H1 (cell line): ENCODE data around the gene PTPRR. TPM values are rescaled to one million over a fixed set of nuclear protein-coding genes. Genes with fewer than 3 reads are reported as not detected.

Experiments
- CTCF ChIA-PET: fragments of 300-600 bp; sonication (Branson Sonifier 250); formaldehyde crosslinking; loops from one replicate; lab custom pipeline; 2021; ENCODE audit not compliant: partially characterized antibody; lab: Charles Lee
- POLR2A ChIA-PET: fragments of 300-600 bp; sonication (Branson Sonifier 250); formaldehyde crosslinking; loops from one replicate; lab custom pipeline; 2021; ENCODE audit warnings: inconsistent platforms; ENCODE audit not compliant: partially characterized antibody; lab: Charles Lee
- DNase-seq, 2 experiments: peaks; one replicate each; pipeline versions ENCODE4 v3.0.0 to v3.0.0-alpha.2; 2010 to 2022; ENCODE audit warnings: low spot score in 2 of 2, low read depth in 1 of 2, mixed read lengths in 1 of 2
- FAIRE-seq: peaks from 2 replicates; lab custom pipeline; 2011; peaks lifted over from hg19 to GRCh38; lab: Jason Lieb, UNC
- H2AFZ ChIP-seq: 2 replicates; pipeline ENCODE4 v1.8.1; 2012; ENCODE audit warnings: low read length, inconsistent platforms
- H2AK5ac ChIP-seq: 2 replicates; pipeline ENCODE4 v1.6.1; 2013; ENCODE audit warnings: low read depth, low read length
- H2BK120ac ChIP-seq: replicated peaks from 2 replicates; pipeline ENCODE3; 2013; ENCODE audit warnings: low read depth, low read length, inconsistent platforms
- H2BK12ac ChIP-seq: 2 replicates; pipeline ENCODE4 v1.6.1; 2013; ENCODE audit warnings: low read depth, low read length
- H2BK15ac ChIP-seq: 2 replicates; pipeline ENCODE4 v1.6.1; 2013; ENCODE audit warnings: low read length
- H2BK20ac ChIP-seq: 2 replicates; pipeline ENCODE4 v1.6.1; 2013; ENCODE audit warnings: low read length
- H2BK5ac ChIP-seq: 2 replicates; pipeline ENCODE4 v1.6.1; 2013; ENCODE audit warnings: low read depth, low read length
- H3K14ac ChIP-seq: 2 replicates; pipeline ENCODE4 v1.6.1; 2013; ENCODE audit warnings: inconsistent platforms; ENCODE audit not compliant: insufficient read length
- H3K18ac ChIP-seq: 2 replicates; pipeline ENCODE4 v1.6.1; 2013; ENCODE audit warnings: low read length; ENCODE audit errors: extremely low read depth
- H3K23ac ChIP-seq: 2 replicates; pipeline ENCODE4 v1.6.1; 2013; ENCODE audit warnings: inconsistent platforms; ENCODE audit not compliant: insufficient read length
- H3K23me2 ChIP-seq: 2 replicates; pipeline ENCODE4 v1.6.1; 2013; ENCODE audit warnings: low read depth, low read length
- H3K27ac ChIP-seq: 2 replicates; pipeline ENCODE4 v1.6.1; 2011; ENCODE audit warnings: low read depth, low read length, inconsistent platforms
- H3K27me3 ChIP-seq, 4 experiments: replicated peaks in 1 of 4; 1 replicate in 1 of 4; 2 replicates in 3 of 4; pipeline versions ENCODE4 v1.6.1 to v1.8.1; 2011 to 2013; ENCODE audit warnings: low read length in 3 of 4, mild to moderate bottlenecking in 3 of 4, inconsistent platforms in 2 of 4, mixed read lengths in 2 of 4, moderate library complexity in 1 of 4; ENCODE audit not compliant: control insufficient read depth in 3 of 4, insufficient read depth in 3 of 4; ENCODE audit errors: extremely low read depth in 1 of 4
- H3K36me3 ChIP-seq, 4 experiments: 2 replicates each; pipeline versions ENCODE4 v1.6.1 to v1.8.1; 2011 to 2013; ENCODE audit warnings: mild to moderate bottlenecking in 4 of 4, low read length in 3 of 4, moderate library complexity in 2 of 4, control low read depth in 1 of 4, inconsistent platforms in 1 of 4; ENCODE audit not compliant: insufficient read depth in 4 of 4, control insufficient read depth in 2 of 4
- H3K4ac ChIP-seq: replicated peaks from 2 replicates; pipeline ENCODE3; 2013; ENCODE audit warnings: low read length, low read depth, mixed read lengths, inconsistent platforms; ENCODE audit not compliant: insufficient read length
- H3K4me1 ChIP-seq, 4 experiments: replicated peaks in 1 of 4; 1 replicate in 1 of 4; 2 replicates in 3 of 4; pipeline versions ENCODE4 v1.6.1 to v1.8.1; 2011 to 2013; ENCODE audit warnings: low read length in 3 of 4, inconsistent platforms in 2 of 4, mixed read lengths in 1 of 4; ENCODE audit not compliant: insufficient read depth in 4 of 4, control insufficient read depth in 3 of 4
- H3K4me2 ChIP-seq, 2 experiments: 2 replicates each; pipeline versions ENCODE4 v1.6.1 to v1.8.1; 2011 to 2013; ENCODE audit warnings: low read depth in 2 of 2, low read length in 2 of 2, control low read depth in 1 of 2, inconsistent platforms in 1 of 2, mild to moderate bottlenecking in 1 of 2; ENCODE audit not compliant: insufficient read depth in 1 of 2
- H3K4me3 ChIP-seq, 4 experiments: fragments of 200-600, 300-600 bp in 1 of 4; sonication (generic), shearing (Covaris generic), sonication (Bioruptor Twin) in 1 of 4; 2 replicates each; pipeline versions ENCODE4 v1.5.1 to v1.8.1; 2011 to 2016; ENCODE audit warnings: low read length in 4 of 4, low read depth in 3 of 4, control low read depth in 2 of 4, inconsistent platforms in 2 of 4, mild to moderate bottlenecking in 2 of 4, mixed read lengths in 1 of 4, moderate library complexity in 1 of 4; ENCODE audit not compliant: insufficient read depth in 2 of 4; ENCODE audit errors: extremely low read depth in 1 of 4
- H3K56ac ChIP-seq: replicated peaks from 2 replicates; pipeline ENCODE3; 2013; ENCODE audit warnings: low read depth, mild to moderate bottlenecking, mixed read lengths, low read length, inconsistent platforms; ENCODE audit not compliant: insufficient read length
- H3K79me1 ChIP-seq: 2 replicates; pipeline ENCODE4 v1.6.1; 2013; ENCODE audit warnings: low read depth, low read length, control low read depth
- H3K79me2 ChIP-seq, 2 experiments: 2 replicates each; pipeline versions ENCODE4 v1.6.1 to v1.8.1; 2012 to 2013; ENCODE audit warnings: low read length in 2 of 2, mild to moderate bottlenecking in 2 of 2, inconsistent platforms in 1 of 2; ENCODE audit not compliant: insufficient read depth in 2 of 2, control insufficient read depth in 1 of 2
- H3K9ac ChIP-seq, 4 experiments: replicated peaks in 1 of 4; 1 replicate in 1 of 4; 2 replicates in 3 of 4; pipeline versions ENCODE4 v1.6.1 to v1.8.1; 2011 to 2013; ENCODE audit warnings: low read depth in 3 of 4, low read length in 3 of 4, control low read depth in 2 of 4, mild to moderate bottlenecking in 2 of 4, moderate library complexity in 2 of 4, inconsistent platforms in 1 of 4; ENCODE audit errors: extremely low read depth in 1 of 4
- H3K9me3 ChIP-seq, 2 experiments: 2 replicates each; pipeline versions ENCODE4 v1.6.1 to v1.8.1; 2012 to 2013; ENCODE audit warnings: mild to moderate bottlenecking in 2 of 2, moderate library complexity in 2 of 2, control low read depth in 1 of 2, inconsistent platforms in 1 of 2, low read depth in 1 of 2, low read length in 1 of 2, mixed read lengths in 1 of 2; ENCODE audit not compliant: insufficient read depth in 2 of 2
- H4K20me1 ChIP-seq, 2 experiments: replicated peaks in 1 of 2; 2 replicates each; pipeline versions ENCODE3 to v1.8.1; 2011 to 2013; ENCODE audit warnings: inconsistent platforms in 2 of 2, low read length in 2 of 2, mild to moderate bottlenecking in 1 of 2; ENCODE audit not compliant: insufficient read depth in 2 of 2, control insufficient read depth in 1 of 2
- H4K5ac ChIP-seq: 2 replicates; pipeline ENCODE4 v1.6.1; 2013; ENCODE audit warnings: low read length, low read depth, mixed read lengths, inconsistent platforms; ENCODE audit not compliant: insufficient read length
- H4K8ac ChIP-seq: 2 replicates; pipeline ENCODE4 v1.8.0; 2013; ENCODE audit warnings: mild to moderate bottlenecking, moderate library complexity, low read length, inconsistent platforms; ENCODE audit not compliant: insufficient read depth; ENCODE audit errors: extremely low read depth
- H4K91ac ChIP-seq: replicated peaks from 2 replicates; pipeline ENCODE3; 2013; ENCODE audit warnings: low read length, mixed read lengths, inconsistent platforms; ENCODE audit not compliant: insufficient read length
- FOSL1 ChIP-seq: IDR thresholded peaks from 2 replicates; pipeline ENCODE4 v1.6.1; 2011; ENCODE audit warnings: mild to moderate bottlenecking, low read depth, low read length, moderate library complexity; ENCODE audit not compliant: insufficient read depth
- GABPA ChIP-seq: IDR thresholded peaks from 2 replicates; pipeline ENCODE4 v1.6.1; 2011; ENCODE audit warnings: mild to moderate bottlenecking, low read length, moderate library complexity, borderline replicate concordance; ENCODE audit not compliant: insufficient read depth
- POLR2A ChIP-seq, 2 experiments: IDR thresholded peaks; 1 replicate in 1 of 2; 2 replicates in 1 of 2; pipeline ENCODE4 v1.6.1; 2011; ENCODE audit warnings: low read depth in 2 of 2, low read length in 2 of 2, mild to moderate bottlenecking in 2 of 2; ENCODE audit errors: control extremely low read depth in 1 of 2
- SP2 ChIP-seq: IDR thresholded peaks from 2 replicates; pipeline ENCODE4 v1.6.1; 2012; ENCODE audit warnings: mild to moderate bottlenecking, low read length, inconsistent platforms
- WGBS, 2 experiments: shearing (Covaris generic) in 1 of 2; methylation state at CpG; one replicate each; pipeline versions ENCODE4 v1.1.6 to v1.1.7; 2013 to 2015; ENCODE audit warnings: low lambda C conversion rate in 2 of 2, mixed read lengths in 2 of 2, inconsistent platforms in 1 of 2, low coverage in 1 of 2, missing lambda C conversion rate in 1 of 2; ENCODE audit not compliant: insufficient replicate concordance in 2 of 2, insufficient coverage in 1 of 2, insufficient read length in 1 of 2; ENCODE audit errors: extremely low coverage in 1 of 2, missing lambda C conversion rate in 1 of 2; 5-methylcytosine and 5-hydroxymethylcytosine counted together
- polyA plus RNA-seq, 7 experiments: library from polyadenylated mRNA; depleted of rRNA in 3 of 7; stranded (reverse) in 5 of 7; unstranded in 2 of 7; fragments of >200 nt in 5 of 7; fragments of 200-250 nt in 2 of 7; gene quantifications; 1 replicate in 5 of 7; 2 replicates in 1 of 7; 4 replicates in 1 of 7; pipeline versions ENCODE4 v1.2.1 to v1.2.3, GENCODE V29; 2011 to 2013; ENCODE audit warnings: missing spikeins in 2 of 7, mixed read lengths in 2 of 7
- total RNA-seq: library from RNA; stranded (reverse); fragmentation: NEBNext Ultra II Directional; extraction: Animal tissue kit (Norgen Biotek cat#: 25700); gene quantifications from 2 replicates; pipeline ENCODE4 v1.2.1, GENCODE V29; 2021

PTPRR gene
- total and polyA plus RNA-seq, 2 of the 8 experiments (the other 6 are each of a cell fraction or from before 2014, with no cell fraction given): 0.07 to 0.35 TPM

- Histone ChIP-seq H3K18ac (no peak overlapping the region), H2BK12ac (no peak overlapping the region), H3K23me2 (no peaks in the 10 kb centered on the region), H2BK15ac (no peak overlapping the region), H4K8ac (no peak overlapping the region), H3K9me3 (no peaks in the 10 kb centered on the region), H3K27ac (no peak overlapping the region), H3K23ac (no peak overlapping the region), H3K36me3 (no peaks in the 10 kb centered on the region), H2BK20ac (no peak overlapping the region), H4K5ac (no peak overlapping the region), H2AFZ (no peak overlapping the region)
- CTCF ChIA-PET: interaction anchor here (0.6 to 1.3 kb wide), 3 partner anchors 13 to 119 kb away, joined by 3 to 5 read pairs (median 3); no protein-coding TSS in a partner anchor
- no peak for FAIRE-seq
- TF ChIP-seq SP2: no peak
- no peak for TF ChIP-seq FOSL1
- TF ChIP-seq POLR2A (IDR thresholded peaks at IDR 0.05; ENCODE audit: control extremely low read depth in 1 of 2, low read depth in 2 of 2, low read length in 2 of 2): no peak
- no peak for TF ChIP-seq GABPA
- TF ChIP-seq, all 59 proteins: peak for 0
- Histone ChIP-seq H3K14ac (no peak overlapping the region), H2AK5ac (no peak overlapping the region), H3K4ac (no peak overlapping the region), H2BK120ac (no peak overlapping the region), H3K56ac (no peak overlapping the region), H3K4me3 (no peak overlapping the region), H4K91ac (no peak overlapping the region), H4K20me1 (no peaks in the 10 kb centered on the region), H3K27me3 (peaks cover 0 to 4% (median 3%) of the 10 kb centered on the region in 4 experiments; a peak in 4 of 7 replicates), H2BK5ac (no peak overlapping the region), H3K4me1 (peaks cover 2 to 7% (median 5%) of the 10 kb centered on the region in 4 experiments; a peak in 4 of 7 replicates), H3K79me2 (no peaks in the 10 kb centered on the region), H3K9ac (no peak overlapping the region), H3K79me1 (no peaks in the 10 kb centered on the region), H3K4me2 (no peak overlapping the region)
- POLR2A ChIA-PET: no interaction called here
- 89% methylated on average over 7 of the region's 7 CpGs; no CpG with 5 or more reads in 1 of the 2 experiments for WGBS, 2 experiments
- DNase-seq: no peak
Measured at GRCh38 chr12:70852416-70853150, 68.0 kb downstream of the PTPRR start.
